Bronchial epithelial cell (primary cell): ENCODE data around the gene SMTNL2. TPM values are rescaled to one million over a fixed set of nuclear protein-coding genes. Genes with fewer than 3 reads are reported as not detected.
"Not testable (repeated sequence)": the region's sequence is repeated elsewhere in the genome, so short reads cannot be mapped to it uniquely, and the experiment has no call there.

Experiments used
- DNase-seq: peaks from one replicate; pipeline ENCODE4 v3.0.0-alpha.2; 2010; ENCODE audit warnings: low read depth
- FAIRE-seq: peaks from 2 replicates; lab custom pipeline; 2011; peaks lifted over from hg19 to GRCh38; lab: Jason Lieb, UNC
- H3K27me3 ChIP-seq: 2 replicates; pipeline ENCODE4 v1.5.1; 2011; ENCODE audit warnings: low read length; ENCODE audit not compliant: control insufficient read depth, insufficient read depth
- H3K36me3 ChIP-seq: 2 replicates; pipeline ENCODE4 v1.5.1; 2011; ENCODE audit warnings: low read length; ENCODE audit not compliant: control insufficient read depth, insufficient read depth
- H3K4me3 ChIP-seq: 2 replicates; pipeline ENCODE4 v1.5.1; 2011; ENCODE audit warnings: mild to moderate bottlenecking, low read depth, low read length, control low read depth
- total RNA-seq: library from RNA; depleted of rRNA; stranded (reverse); fragments of >200 nt; gene quantifications from 2 replicates; pipeline ENCODE4 v1.2.1, GENCODE V29; 2014
- TF ChIP-seq, protein P1 (sequence below): IDR thresholded peaks from 2 replicates; pipeline ENCODE4 v1.5.1; 2011; ENCODE audit warnings: mild to moderate bottlenecking, moderate library complexity, low read length, control low read depth, inconsistent platforms; ENCODE audit not compliant: insufficient read depth, severe bottlenecking

Gene SMTNL2
- total RNA-seq, 1 donor from 2014 or later, result not detected

DNA sequence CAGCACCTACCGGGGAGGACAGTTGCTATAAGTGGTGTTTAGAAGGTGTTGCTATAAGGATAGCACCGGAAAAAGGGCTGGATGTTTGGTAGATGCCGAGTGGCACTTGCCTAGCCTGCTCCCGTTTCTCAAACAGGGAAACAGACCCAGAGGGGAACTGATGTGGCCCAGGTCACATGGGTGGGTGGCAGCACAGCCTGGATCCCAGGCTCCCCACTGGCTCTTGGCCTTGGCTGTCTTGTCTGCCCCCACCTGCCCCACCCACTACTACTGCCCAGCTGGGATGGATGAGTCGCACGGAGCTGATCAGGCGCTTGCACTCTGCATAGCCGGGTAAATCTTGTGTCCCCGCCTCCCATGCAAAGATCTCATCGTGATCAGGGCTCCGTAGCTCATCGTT lies 7.2 kb downstream of the SMTNL2 start:
- H3K36me3 ChIP-seq, result no peaks in the 10 kb centered on the region
- H3K27me3 ChIP-seq, result peaks cover 17% of the 10 kb centered on the region
- no peak overlapping the region for H3K4me3 ChIP-seq
- TF ChIP-seq, protein P1, sequence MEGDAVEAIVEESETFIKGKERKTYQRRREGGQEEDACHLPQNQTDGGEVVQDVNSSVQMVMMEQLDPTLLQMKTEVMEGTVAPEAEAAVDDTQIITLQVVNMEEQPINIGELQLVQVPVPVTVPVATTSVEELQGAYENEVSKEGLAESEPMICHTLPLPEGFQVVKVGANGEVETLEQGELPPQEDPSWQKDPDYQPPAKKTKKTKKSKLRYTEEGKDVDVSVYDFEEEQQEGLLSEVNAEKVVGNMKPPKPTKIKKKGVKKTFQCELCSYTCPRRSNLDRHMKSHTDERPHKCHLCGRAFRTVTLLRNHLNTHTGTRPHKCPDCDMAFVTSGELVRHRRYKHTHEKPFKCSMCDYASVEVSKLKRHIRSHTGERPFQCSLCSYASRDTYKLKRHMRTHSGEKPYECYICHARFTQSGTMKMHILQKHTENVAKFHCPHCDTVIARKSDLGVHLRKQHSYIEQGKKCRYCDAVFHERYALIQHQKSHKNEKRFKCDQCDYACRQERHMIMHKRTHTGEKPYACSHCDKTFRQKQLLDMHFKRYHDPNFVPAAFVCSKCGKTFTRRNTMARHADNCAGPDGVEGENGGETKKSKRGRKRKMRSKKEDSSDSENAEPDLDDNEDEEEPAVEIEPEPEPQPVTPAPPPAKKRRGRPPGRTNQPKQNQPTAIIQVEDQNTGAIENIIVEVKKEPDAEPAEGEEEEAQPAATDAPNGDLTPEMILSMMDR, result no peak
- FAIRE-seq (no peak), DNase-seq (no peak)

DNA sequence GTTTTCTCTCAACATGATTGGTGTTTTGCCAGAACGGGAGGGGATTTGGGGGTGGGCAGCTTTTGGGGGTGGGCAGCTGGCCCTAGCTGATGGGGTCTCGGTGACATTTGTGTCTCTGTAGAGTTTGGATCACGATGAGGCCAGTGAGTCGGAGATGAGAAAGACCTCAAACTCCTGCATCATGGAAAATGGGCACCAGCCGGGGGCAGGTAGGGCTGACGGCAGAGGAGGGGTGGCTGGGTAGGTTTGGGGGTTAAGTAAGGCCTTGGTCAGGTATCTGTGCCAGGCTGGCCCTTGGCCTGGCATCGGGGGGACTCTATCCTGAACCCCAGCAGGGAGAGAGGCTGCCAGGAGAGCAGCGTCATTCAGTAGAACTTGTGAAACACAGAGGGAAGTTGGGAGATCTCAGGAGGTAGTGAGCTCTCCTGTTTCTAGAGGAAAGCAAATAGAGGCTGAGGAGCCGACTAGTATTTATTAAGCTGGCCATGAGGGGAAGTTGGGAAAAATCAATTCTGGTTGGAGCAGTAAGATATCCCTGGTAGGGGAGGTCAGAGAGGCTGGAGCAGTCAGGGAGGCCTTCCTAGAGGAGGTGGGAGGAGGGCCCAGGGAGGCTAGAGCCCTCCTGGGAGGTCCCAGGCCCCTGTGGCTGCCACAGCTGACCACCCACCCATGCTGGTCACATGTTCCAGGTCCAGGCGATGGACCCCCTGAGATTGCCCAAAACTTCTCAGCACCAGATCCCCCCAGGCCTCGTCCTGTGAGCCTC lies 8.1 kb downstream of the SMTNL2 start:
- TF ChIP-seq, protein P1, result no peak
- FAIRE-seq (peak; percentile 28), DNase-seq (no peak)
- no peaks in the 10 kb centered on the region for H3K36me3 ChIP-seq
- no peak overlapping the region for H3K4me3 ChIP-seq
- peaks cover 12% of the 10 kb centered on the region for H3K27me3 ChIP-seq

DNA sequence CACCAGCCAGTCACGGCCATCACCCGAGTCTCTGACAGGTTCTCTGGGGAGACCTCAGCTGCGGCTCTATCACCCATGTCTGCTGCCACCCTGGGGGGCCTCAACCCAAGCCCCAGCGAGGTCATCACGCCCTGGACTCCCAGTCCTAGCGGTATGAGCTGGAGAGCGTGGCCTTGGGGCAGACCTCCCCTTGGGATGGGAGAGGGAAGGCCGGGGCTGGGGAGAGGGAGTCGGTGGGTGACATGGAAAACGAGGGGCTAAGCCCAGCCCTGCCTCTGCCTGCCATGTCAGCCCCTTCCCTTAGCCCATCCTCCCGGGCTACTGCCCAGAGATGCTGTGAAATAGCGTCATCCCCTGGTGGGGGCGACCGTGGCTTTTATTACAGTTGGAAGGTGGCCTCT lies 8.7 kb downstream of the SMTNL2 start:
- Histone ChIP-seq H3K27me3 (peaks cover 12% of the 10 kb centered on the region), H3K4me3 (no peak overlapping the region), H3K36me3 (no peaks in the 10 kb centered on the region)
- DNase-seq (no peak), FAIRE-seq (no peak)
- TF ChIP-seq, protein P1, result no peak

DNA sequence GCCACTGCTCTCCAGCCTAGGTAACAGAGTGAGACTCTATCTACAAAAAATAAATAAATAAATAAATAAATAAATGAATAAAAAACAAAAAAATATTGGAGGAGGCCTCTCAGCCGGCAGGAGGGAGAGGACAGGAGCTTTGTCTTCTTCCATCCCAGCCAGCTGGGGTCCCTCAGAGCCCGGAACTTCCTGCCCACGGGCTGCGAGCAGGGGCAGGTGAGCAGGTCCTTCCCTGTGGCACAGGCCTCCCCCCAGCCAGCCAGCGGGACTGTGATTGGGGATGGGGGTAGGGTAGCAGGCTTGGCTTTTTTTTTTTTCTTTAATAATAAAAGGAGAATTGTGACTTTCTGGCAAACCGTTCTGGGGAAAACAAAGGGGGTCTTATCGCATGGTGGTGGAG lies 10.1 kb downstream of the SMTNL2 start:
- FAIRE-seq (no peak), DNase-seq (no peak)
- peaks cover 3% of the 10 kb centered on the region for H3K27me3 ChIP-seq
- TF ChIP-seq, protein P1, result no peak
- no peaks in the 10 kb centered on the region for H3K36me3 ChIP-seq
- H3K4me3 ChIP-seq, result no peak overlapping the region

DNA sequence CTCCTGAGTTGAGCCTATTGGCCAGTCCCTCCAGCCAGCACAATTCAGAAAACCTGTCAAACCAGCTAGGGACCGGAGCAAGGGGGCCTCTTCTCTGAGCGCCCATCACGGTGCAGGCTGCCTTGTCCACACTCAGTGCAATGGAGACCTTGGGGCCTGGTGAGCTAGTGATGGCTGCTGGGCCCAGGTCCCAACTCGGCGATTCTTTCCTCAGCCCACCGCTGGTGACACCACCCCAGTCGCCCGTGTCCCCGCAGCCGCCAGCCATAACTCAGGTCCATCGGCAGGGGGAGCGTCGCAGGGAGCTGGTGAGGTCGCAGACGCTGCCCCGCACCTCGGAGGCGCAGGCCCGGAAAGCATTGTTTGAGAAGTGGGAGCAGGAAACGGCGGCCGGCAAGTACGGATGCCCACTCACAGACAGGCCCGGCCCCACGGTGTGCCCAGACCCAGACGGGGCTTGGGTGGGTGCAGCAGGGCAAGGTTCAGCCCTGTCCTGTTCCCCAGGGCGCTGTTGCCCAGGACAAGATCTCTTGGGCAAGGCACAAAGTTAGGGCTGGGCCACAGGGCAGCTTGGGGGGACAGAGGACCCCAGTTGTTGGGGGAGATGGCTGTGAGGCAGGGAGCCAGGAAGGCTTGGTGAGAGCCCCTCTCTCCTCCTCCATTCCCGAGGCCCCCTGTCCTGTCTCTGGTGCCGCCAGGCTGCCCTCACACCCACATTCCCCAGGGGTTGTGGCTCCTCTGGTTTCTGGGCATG lies 10.8 kb downstream of the SMTNL2 start:
- H3K4me3 ChIP-seq, result no peak overlapping the region
- H3K36me3 ChIP-seq, result no peaks in the 10 kb centered on the region
- no peak for DNase-seq
- no peak for FAIRE-seq
- H3K27me3 ChIP-seq, result peaks cover 3% of the 10 kb centered on the region
- TF ChIP-seq, protein P1, result peak; percentile 51

DNA sequence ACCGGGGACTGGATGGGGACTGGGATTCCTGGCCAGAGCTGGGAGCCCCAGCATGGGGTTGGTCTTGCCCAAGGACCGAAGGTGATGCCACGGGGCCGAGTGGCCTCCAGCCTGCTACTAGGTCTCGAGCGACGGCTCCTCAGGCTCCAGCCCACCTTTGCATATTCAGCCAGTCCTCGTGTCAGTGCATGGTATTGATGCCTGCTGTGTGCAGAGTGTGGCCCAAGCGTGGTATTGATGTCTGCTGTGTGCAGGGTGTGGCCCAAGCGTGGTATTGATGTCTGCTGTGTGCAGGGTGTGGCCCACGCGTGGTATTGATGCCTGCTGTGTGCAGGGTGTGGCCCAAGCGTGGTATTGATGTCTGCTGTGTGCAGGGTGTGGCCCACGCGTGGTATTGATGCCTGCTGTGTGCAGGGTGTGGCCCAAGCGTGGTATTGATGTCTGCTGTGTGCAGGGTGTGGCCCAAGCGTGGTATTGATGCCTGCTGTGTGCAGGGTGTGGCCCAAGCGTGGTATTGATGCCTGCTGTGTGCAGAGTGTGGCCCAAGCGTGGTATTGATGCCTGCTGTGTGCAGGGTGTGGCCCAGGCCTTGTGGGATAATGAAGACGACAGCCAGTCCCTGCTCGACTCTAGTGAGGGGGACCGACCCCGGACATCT lies 11.5 kb downstream of the SMTNL2 start:
- not testable (repeated sequence) for H3K4me3 ChIP-seq, H3K27me3 ChIP-seq, H3K36me3 ChIP-seq, DNase-seq
- peak; percentile 77 for FAIRE-seq
